Activated CD8-positive, alpha-beta T cell treated with anti-CD3 and anti-CD28 coated beads, Interleukin-2, amount 10 ng/mL, durations not matched to agents 7 days and 5 days (primary cell): ENCODE results near the gene SLC22A31. TPM values are rescaled to one million over a fixed set of nuclear protein-coding genes. Genes with fewer than 3 reads are reported as not detected.

Experiments used
- ATAC-seq: fragments of 150-1000 bp; cut with Tn5 transposase; one replicate; pipeline ENCODE4 v1.10.0; 2021; ENCODE audit warnings: moderate library complexity
- CTCF ChIA-PET: fragments of 350-600 bp; sonication (Branson Sonifier 250); formaldehyde crosslinking; loops from one replicate; lab custom pipeline; 2021; ENCODE audit warnings: antibody characterized with exemption; lab: Charles Lee
- POLR2A ChIA-PET: fragments of 350-600 bp; sonication (Branson Sonifier 250); formaldehyde crosslinking; loops from one replicate; lab custom pipeline; 2021; ENCODE audit warnings: antibody characterized with exemption; lab: Charles Lee
- DNase-seq: peaks from one replicate; pipeline ENCODE4 v3.0.0-alpha.2; 2020
- H3K27ac Mint-ChIP-seq: one replicate; pipeline ENCODE4 v1.8.0; 2021; ENCODE audit warnings: mild to moderate bottlenecking, mixed read lengths
- H3K27me3 Mint-ChIP-seq: one replicate; pipeline ENCODE4 v1.8.0; 2021; ENCODE audit warnings: low read depth, mixed read lengths
- H3K36me3 Mint-ChIP-seq: one replicate; pipeline ENCODE4 v1.8.0; 2021; ENCODE audit warnings: low read depth, mixed read lengths
- H3K4me1 Mint-ChIP-seq: one replicate; pipeline ENCODE4 v1.8.0; 2021; ENCODE audit warnings: low read depth, mixed read lengths
- H3K4me3 Mint-ChIP-seq: one replicate; pipeline ENCODE4 v1.8.0; 2021; ENCODE audit warnings: mild to moderate bottlenecking, mixed read lengths
- H3K9me3 Mint-ChIP-seq: one replicate; pipeline ENCODE4 v1.8.0; 2022; ENCODE audit warnings: mixed read lengths; ENCODE audit not compliant: insufficient read depth
- total RNA-seq, 2 experiments: library from RNA; stranded (reverse); gene quantifications; one replicate each; pipeline ENCODE4 v1.2.3, GENCODE V29; 2021

SLC22A31 gene
- total RNA-seq, 2 experiments from 2014 or later, result not detected

DNA sequence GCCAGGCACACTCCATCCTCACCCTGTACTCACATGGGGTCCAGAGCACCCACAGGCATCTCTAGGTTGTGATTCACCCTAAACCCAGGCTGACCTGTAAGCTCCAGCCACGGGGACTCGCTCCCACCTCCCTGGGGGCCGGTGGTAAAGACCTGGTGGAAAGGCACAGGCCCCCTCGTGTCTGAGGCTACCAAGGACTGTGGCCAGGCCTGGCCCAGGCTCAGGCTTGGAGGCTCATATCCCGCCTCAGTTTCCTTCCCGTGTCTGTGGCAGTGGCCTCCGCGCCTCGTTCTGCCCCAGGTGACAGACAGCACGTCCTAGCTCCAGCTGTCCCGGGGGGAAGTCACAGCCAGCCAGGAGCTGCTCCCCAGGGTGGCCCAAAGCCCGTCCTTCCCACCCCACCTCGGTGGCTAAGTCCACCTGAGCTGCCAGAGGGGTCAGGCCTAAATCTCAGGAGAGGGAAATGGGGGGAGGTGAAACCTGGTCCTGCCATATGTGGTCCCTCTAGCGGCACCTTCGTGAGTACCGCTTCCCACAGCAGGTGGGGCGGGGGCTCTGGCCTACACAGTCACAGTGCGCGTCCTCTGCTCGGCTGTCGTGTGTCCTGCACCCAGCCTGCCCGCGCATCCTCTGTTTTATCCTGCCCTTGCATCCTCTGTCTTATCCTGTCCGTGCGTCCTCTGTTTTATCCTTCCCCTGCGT is 16.2 kb downstream of the SLC22A31 start:
- POLR2A ChIA-PET, result no interaction called here
- Mint-ChIP-seq H3K27me3 (no peaks in the 10 kb centered on the region), H3K4me3 (no peak overlapping the region), H3K36me3 (no peaks in the 10 kb centered on the region), H3K4me1 (peaks cover 5% of the 10 kb centered on the region), H3K9me3 (no peaks in the 10 kb centered on the region), H3K27ac (no peak overlapping the region)
- DNase-seq (no peak), ATAC-seq (no peak)
- CTCF ChIA-PET, result no interaction called here

DNA sequence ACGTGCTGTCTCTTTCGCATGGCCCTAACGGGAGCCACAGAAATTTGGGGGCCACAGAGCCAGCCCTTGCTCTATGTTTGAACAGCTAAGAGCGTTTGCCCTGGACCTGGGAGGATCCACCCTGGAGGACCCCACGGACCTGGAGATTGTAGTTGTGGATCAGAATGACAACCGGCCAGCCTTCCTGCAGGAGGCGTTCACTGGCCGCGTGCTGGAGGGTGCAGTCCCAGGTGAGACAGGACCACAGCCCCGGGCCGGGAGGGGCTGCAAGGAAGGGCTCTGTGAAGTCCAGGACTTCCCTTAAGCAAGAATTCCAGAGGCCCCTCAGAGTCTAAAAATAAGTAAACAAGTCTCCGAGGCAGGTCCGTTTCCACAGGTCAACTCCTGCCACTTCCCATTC is 16.9 kb downstream of the SLC22A31 start:
- Mint-ChIP-seq H3K4me1 (peaks cover 5% of the 10 kb centered on the region), H3K27ac (no peak overlapping the region), H3K4me3 (no peak overlapping the region), H3K36me3 (no peaks in the 10 kb centered on the region), H3K27me3 (no peaks in the 10 kb centered on the region), H3K9me3 (no peaks in the 10 kb centered on the region)
- POLR2A ChIA-PET, result no interaction called here
- ATAC-seq, result no peak
- DNase-seq, result no peak
- CTCF ChIA-PET, result no interaction called here

GRCh38 chr16:89179656-89180315 is 20.6 kb downstream of the SLC22A31 start:
- Mint-ChIP-seq H3K9me3 (no peaks in the 10 kb centered on the region), H3K4me1 (peaks cover 5% of the 10 kb centered on the region), H3K27ac (no peak overlapping the region), H3K36me3 (no peaks in the 10 kb centered on the region), H3K27me3 (no peaks in the 10 kb centered on the region), H3K4me3 (no peak overlapping the region)
- ChIA-PET POLR2A (interaction anchor here (0.6 kb wide), 1 partner anchor 67 kb away, joined by 3 read pairs; no protein-coding TSS in a partner anchor), CTCF (no interaction called here)
- ATAC-seq (no peak), DNase-seq (no peak)

DNA sequence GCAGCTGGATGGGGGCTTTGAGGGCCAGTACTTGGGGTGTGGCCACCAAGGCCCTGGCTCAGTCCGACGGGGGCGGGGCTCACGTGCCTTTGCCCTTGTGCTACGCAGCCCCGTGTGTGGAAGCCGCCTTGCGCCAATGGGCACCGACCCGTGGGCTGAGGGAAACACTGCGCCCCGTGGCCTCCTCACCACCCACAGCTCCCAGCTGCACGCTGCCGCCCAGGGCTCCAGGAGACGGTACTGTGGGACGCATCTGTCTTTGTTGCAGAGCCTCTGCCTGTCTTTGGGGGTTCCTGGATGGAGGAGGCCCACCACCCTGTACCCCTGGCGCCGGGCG is 21.2 kb downstream of the SLC22A31 start:
- DNase-seq (no peak), ATAC-seq (no peak)
- Mint-ChIP-seq H3K27ac (no peak overlapping the region), H3K27me3 (no peaks in the 10 kb centered on the region), H3K4me3 (no peak overlapping the region), H3K9me3 (no peaks in the 10 kb centered on the region), H3K36me3 (no peaks in the 10 kb centered on the region), H3K4me1 (peaks cover 5% of the 10 kb centered on the region)
- CTCF ChIA-PET, result no interaction called here
- POLR2A ChIA-PET, result interaction anchor here (0.6 kb wide), 1 partner anchor 68 kb away, joined by 3 read pairs; no protein-coding TSS in a partner anchor

GRCh38 chr16:89178453-89179147 is 21.7 kb downstream of the SLC22A31 start:
- ATAC-seq, result no peak
- ChIA-PET POLR2A (no interaction called here), CTCF (no interaction called here)
- Mint-ChIP-seq H3K36me3 (no peaks in the 10 kb centered on the region), H3K4me1 (peaks cover 5% of the 10 kb centered on the region), H3K9me3 (no peaks in the 10 kb centered on the region), H3K27me3 (no peaks in the 10 kb centered on the region), H3K4me3 (no peak overlapping the region), H3K27ac (no peak overlapping the region)
- DNase-seq, result no peak

GRCh38 chr16:89177501-89177900 is 22.8 kb downstream of the SLC22A31 start:
- POLR2A ChIA-PET, result no interaction called here
- DNase-seq (no peak), ATAC-seq (no peak)
- CTCF ChIA-PET, result no interaction called here
- no peaks in the 10 kb centered on the region for H3K9me3 Mint-ChIP-seq
- no peaks in the 10 kb centered on the region for H3K27me3 Mint-ChIP-seq
- no peak overlapping the region for H3K4me3 Mint-ChIP-seq
- H3K36me3 Mint-ChIP-seq, result no peaks in the 10 kb centered on the region
- H3K4me1 Mint-ChIP-seq, result peaks cover 2% of the 10 kb centered on the region
- no peak overlapping the region for H3K27ac Mint-ChIP-seq

DNA sequence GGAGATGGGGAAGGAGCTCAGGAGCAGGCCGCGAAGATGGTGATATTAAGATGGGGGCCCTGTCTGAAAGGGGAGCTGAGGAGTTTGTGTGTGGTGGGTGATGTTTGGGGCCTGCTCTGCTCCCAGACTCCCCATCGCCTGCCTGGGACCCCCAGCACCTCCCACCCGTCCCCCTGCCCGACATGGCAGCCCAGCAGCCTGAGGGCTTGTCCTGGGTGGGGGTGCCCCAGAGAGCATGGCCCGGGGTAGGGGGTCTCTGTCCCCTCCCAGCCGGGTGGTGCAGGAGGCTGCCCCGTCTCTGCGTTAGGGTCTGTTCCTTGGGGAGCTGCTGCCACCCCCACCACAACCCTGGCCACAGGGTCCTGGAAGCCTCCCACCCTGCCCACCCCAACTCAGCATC is 23.6 kb downstream of the SLC22A31 start:
- POLR2A ChIA-PET, result interaction anchor here (0.6 kb wide), 1 partner anchor 393 kb away, joined by 3 read pairs; no protein-coding TSS in a partner anchor
- CTCF ChIA-PET, result no interaction called here

GRCh38 chr16:89176147-89176690 is 24.1 kb downstream of the SLC22A31 start:
- no peak for ATAC-seq
- no peak overlapping the region for H3K27ac Mint-ChIP-seq
- no peaks in the 10 kb centered on the region for H3K9me3 Mint-ChIP-seq
- no peak for DNase-seq
- ChIA-PET POLR2A (interaction anchor here (0.6 kb wide), 1 partner anchor 393 kb away, joined by 3 read pairs; no protein-coding TSS in a partner anchor), CTCF (no interaction called here)
- no peaks in the 10 kb centered on the region for H3K27me3 Mint-ChIP-seq
- no peak overlapping the region for H3K4me3 Mint-ChIP-seq
- H3K4me1 Mint-ChIP-seq, result no peaks in the 10 kb centered on the region
- no peaks in the 10 kb centered on the region for H3K36me3 Mint-ChIP-seq

More for the DNA sequence above, 23.6 kb downstream of the SLC22A31 start:
- no peaks in the 10 kb centered on the region for H3K36me3 Mint-ChIP-seq
- no peaks in the 10 kb centered on the region for H3K9me3 Mint-ChIP-seq
- DNase-seq (no peak), ATAC-seq (no peak)
- no peak overlapping the region for H3K27ac Mint-ChIP-seq
- no peak overlapping the region for H3K4me3 Mint-ChIP-seq
- no peaks in the 10 kb centered on the region for H3K27me3 Mint-ChIP-seq
- H3K4me1 Mint-ChIP-seq, result peaks cover under 1% of the 10 kb centered on the region

GRCh38 chr16:89175280-89176146 is 24.8 kb downstream of the SLC22A31 start:
- POLR2A ChIA-PET, result no interaction called here
- H3K27me3 Mint-ChIP-seq, result peaks cover 4% of the 10 kb centered on the region

DNA sequence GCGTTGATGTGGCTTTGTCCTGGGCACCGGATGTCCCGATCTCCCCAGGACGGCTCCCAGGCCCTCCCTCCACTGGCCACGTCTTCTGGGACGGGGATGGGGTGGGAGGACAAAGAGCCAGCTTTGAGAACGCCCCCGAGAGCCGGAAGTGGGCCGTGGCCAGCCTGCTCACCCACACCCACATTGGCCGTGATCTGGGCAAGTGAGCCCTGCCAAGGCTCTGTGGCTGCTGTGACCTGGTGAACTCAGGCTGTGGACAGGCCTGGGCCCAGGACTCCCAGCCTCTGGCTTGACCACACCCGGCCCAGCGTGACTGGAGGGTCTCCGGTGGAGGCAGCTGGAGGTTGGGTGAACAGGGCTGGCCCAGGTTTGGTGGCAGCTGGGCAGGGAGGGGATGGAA is 25.5 kb downstream of the SLC22A31 start:
- H3K27ac Mint-ChIP-seq, result no peak overlapping the region
- H3K36me3 Mint-ChIP-seq, result no peaks in the 10 kb centered on the region
- POLR2A ChIA-PET, result no interaction called here
- no peak overlapping the region for H3K4me3 Mint-ChIP-seq
- ATAC-seq (no peak), DNase-seq (no peak)
- H3K4me1 Mint-ChIP-seq, result peaks cover 11% of the 10 kb centered on the region
- H3K9me3 Mint-ChIP-seq, result no peaks in the 10 kb centered on the region
- H3K27me3 Mint-ChIP-seq, result peaks cover 5% of the 10 kb centered on the region
- CTCF ChIA-PET, result no interaction called here

More at GRCh38 chr16:89175280-89176146, 24.8 kb downstream of the SLC22A31 start:
- Mint-ChIP-seq H3K36me3 (no peaks in the 10 kb centered on the region), H3K4me1 (peaks cover 5% of the 10 kb centered on the region), H3K9me3 (no peaks in the 10 kb centered on the region), H3K27ac (no peak overlapping the region), H3K4me3 (no peak overlapping the region)
- no peak for ATAC-seq
- no peak for DNase-seq
- CTCF ChIA-PET, result no interaction called here

DNA sequence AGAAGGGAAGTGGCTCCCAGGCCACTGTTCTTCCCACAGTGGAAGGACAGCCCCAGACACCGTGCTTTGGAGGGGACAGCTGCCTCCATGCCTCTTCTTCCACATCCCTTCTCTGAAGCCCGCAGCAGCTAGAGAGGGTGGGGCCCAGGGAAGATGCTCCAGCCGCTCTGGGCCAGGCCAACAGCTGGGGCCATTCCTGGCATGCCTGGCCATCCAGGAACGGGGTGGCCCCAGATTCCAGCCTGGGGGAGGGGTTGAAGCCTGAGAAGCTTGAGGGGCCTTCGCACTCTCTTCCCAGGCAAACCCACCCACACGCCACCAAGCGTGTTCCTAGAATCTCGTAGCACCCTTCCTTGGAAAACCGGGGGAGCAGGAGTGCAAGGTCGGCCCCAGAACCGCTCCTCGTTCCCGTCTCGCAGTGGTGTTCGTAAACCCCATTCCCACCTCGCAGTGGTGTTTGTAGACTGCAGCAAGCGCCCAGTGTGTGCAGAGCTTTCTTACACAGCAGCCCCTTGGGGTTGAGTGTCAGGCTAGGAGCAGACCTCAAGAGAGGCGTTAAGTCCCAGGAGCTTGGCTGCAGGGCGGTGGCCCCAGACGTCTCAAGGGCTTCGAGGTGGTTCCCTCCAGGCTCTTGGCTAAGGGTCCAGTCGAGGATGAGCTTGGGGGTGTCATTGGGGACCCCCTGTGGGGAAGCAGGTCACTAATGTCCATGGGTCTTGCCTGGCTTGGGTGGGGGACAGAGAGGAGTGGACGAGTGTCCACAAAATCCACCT is 26.1 kb downstream of the SLC22A31 start:
- H3K4me3 Mint-ChIP-seq, result no peak overlapping the region
- ChIA-PET POLR2A (no interaction called here), CTCF (no interaction called here)
- ATAC-seq (no peak), DNase-seq (no peak)
- no peaks in the 10 kb centered on the region for H3K9me3 Mint-ChIP-seq
- peaks cover 11% of the 10 kb centered on the region for H3K4me1 Mint-ChIP-seq
- H3K27ac Mint-ChIP-seq, result no peak overlapping the region
- peaks cover 5% of the 10 kb centered on the region for H3K27me3 Mint-ChIP-seq
- H3K36me3 Mint-ChIP-seq, result no peaks in the 10 kb centered on the region
